Medulla oblongata (tissue), 1 donor: ENCODE results near the gene SLC38A3.
"Not testable (repeated sequence)": the region's sequence is repeated elsewhere in the genome, so short reads cannot be mapped to it uniquely, and the experiment has no call there.

ENCODE experiments used
- DNase-seq: peaks from one replicate; pipeline ENCODE4 v3.0.0-alpha.2; 2015; ENCODE audit errors: extremely low spot score

SLC38A3 gene

GRCh38 chr3:50210510-50211367 lies 5.7 kb downstream of the SLC38A3 start:
- DNase-seq, result no peak

DNA sequence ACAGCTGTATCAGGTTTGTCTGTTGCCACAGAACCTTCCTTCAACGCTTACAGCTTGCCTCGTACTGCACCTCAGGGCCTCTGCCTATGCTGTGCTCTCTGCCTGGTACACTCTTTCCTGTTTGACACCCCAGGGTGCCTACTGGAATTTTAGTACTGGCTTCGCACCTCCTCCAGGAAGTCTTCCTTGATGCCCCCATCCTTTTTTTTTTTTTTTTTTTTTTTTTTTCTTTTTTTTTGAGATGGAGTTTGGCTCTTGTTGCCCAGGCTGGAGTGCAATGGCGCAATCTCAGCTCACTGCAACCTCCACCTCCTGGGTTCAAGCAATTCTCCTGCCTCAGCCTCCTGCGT lies 6.3 kb downstream of the SLC38A3 start:
- not testable (repeated sequence) for DNase-seq

- no peak for DNase-seq
These were observed 6.9 kb downstream of the SLC38A3 start for GRCh38 chr3:50211930-50212329.

- no peak for DNase-seq
These were observed 7.4 kb downstream of the SLC38A3 start for GRCh38 chr3:50212502-50212901.

DNA sequence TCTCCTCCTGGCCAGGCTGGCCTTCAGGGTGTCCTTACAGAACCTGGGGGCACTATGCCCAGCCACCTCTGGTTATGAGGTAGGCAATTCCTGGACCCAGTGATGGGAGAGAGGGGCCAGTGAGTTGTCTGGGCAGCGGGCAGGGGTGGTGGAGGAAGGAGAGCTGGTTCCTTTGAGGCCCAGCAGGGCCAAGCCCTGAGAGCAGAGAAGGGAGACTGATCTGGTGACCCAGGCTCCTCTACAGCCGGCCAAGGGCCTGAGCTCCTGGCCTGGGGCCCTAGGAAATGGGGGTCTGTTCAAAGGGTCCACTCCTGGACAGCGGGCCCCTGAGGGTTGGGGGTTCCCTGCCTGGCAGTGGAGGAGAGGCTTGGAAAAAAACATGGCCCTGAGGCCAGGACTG lies 7.9 kb downstream of the SLC38A3 start:
- no peak for DNase-seq

DNA sequence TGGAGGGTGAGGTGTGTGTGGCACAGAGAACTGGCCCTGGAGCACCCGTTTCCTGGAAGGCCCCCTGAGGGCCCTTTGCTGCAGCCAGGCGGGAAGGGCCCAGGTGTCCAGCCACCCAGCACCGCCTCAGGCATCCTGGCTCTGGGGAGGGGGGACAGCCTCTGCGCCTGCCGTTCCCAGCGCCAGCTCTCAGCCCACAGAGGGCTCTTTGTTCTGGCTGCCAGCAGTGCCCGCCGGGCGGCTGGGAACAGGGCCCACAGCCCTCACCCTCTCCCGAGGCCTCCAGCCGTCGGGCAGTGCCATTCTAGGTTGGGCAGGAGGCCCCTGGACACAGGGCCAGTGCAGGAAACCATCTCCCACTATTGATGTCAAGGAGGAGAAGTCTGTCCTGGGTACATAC lies 8.3 kb downstream of the SLC38A3 start:
- DNase-seq, result peak; percentile 93

DNA sequence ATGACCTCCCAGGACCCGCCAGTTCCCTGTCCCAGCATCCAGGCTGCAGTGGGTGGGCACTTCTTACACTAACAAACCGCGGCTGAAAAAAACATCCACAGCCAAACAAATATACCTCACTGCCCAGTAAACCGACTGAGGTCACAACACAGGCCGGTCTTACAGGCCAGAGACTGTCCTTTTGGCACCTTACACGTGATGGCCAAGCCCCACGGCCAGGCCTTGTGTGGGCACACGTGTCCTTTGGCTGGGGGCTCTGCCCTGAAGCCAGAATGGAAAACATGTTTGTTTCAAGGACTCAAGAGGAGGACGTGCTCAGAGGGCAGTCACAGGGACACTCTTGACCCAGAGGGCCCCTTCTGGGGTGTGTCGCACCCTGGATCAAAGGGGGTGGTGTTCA lies 9.8 kb downstream of the SLC38A3 start:
- DNase-seq, result no peak

GRCh38 chr3:50215529-50215928 lies 10.5 kb downstream of the SLC38A3 start:
- DNase-seq, result no peak

DNA sequence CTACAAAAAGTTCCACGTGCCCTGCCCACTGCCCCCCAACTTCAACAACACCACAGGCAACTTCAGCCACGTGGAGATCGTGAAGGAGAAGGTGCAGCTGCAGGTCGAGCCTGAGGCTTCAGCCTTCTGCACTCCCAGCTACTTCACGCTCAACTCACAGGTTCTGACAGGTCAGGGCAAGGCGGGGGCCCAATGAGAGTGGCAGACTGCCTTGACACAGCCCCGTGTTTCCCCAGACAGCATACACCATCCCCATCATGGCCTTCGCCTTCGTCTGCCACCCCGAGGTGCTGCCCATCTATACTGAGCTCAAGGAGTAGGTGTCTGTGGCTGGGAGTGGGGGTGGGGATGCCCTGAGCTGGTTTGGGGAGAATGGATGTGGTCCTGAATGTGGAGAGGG lies 12.6 kb downstream of the SLC38A3 start:
- no peak for DNase-seq

- DNase-seq, result no peak
These were observed 13.4 kb downstream of the SLC38A3 start for GRCh38 chr3:50218448-50218847.

- no peak for DNase-seq
These were observed 14.2 kb downstream of the SLC38A3 start for GRCh38 chr3:50219285-50219684.

DNA sequence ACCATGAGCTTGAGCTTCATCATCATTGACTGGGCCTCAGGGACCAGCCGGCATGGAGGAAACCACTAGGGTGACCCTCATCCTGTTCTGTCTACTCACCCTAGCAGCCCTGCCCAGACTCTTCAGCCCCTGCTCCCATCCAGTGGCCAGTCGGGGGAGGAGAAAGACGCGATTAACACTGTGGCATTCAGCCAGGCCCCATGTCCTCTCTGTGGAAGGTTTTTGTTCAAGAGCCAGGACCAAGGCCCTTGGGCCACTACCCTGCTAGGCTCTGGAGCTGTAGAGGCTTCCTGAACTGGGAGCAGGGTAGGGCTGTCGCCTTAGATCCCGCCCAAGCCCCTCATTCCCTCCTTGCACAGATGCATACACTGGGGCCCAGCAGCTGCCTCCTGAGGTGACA lies 15.0 kb downstream of the SLC38A3 start:
- no peak for DNase-seq

DNA sequence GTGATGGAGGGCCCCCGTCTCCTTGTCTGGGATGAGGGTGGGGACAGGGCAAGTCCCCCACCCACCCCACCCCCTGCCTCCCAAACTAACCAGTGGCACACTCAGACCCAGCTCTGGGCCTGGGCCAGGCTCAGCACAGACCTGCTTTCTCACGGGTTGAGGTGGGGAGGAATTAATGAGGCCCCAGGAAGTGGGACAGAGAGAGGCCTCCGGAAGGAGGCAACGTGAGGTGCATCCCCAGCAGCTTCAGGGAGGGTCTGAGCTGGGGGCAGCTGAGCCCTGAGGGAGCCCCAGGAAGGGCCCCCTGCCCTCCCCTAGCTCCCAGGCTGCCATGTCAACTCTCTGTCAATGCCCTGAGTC lies 16.0 kb downstream of the SLC38A3 start:
- DNase-seq, result no peak

GRCh38 chr3:50221411-50222168 lies 16.5 kb downstream of the SLC38A3 start:
- DNase-seq, result peak; percentile 70

GRCh38 chr3:50222169-50222528 lies 17.1 kb downstream of the SLC38A3 start:
- no peak for DNase-seq

DNA sequence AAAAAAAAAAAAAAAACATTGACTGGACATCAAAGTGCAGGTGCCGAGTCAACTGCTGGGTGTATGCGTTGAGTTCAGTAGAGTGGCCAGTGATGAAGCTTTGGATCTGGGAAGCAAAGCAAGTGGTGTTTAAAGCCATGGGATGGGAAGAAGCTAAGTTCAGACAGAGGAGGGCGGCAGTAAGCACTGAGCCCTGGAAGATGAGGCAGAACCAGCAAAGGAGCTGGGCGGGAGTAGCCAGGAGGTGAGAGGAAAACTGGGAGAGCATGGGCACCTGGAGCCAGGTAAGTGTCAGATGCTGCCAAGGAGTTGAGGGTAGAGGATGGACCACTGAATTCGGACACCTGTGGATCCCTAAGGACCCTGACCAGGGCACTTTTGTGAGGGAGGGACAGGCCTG lies 19.6 kb downstream of the SLC38A3 start:
- no peak for DNase-seq

DNA sequence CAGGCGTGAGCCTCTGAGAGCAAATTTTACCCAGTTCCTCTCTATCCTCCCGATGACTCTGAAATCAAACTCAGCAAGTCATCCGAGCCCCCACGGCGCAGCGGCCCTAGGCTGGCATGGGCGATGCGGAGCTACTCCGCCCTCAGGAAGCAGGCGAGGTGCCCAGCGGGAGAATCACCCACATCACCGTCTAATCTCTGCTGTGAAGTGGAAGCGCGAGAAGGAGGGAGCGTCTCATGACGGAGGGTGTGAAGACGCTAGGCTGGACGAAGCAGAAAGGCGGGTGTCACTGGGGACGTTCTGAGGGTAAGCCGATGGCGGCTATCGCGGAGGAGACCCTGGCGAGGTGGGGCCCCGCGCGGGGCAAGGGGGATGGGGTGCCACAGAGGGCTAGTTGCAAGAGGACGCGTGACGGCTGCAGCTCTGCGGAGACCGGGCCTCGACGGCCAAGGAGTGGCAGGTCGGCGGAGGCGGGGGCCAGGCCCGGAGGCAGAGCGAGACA lies 21.9 kb downstream of the SLC38A3 start:
- DNase-seq, result peak; percentile 68

- peak; percentile 95 for DNase-seq
These were observed 22.5 kb downstream of the SLC38A3 start for GRCh38 chr3:50227390-50228183.

GRCh38 chr3:50228184-50228763 lies 23.2 kb downstream of the SLC38A3 start:
- DNase-seq, result not testable (repeated sequence)

DNA sequence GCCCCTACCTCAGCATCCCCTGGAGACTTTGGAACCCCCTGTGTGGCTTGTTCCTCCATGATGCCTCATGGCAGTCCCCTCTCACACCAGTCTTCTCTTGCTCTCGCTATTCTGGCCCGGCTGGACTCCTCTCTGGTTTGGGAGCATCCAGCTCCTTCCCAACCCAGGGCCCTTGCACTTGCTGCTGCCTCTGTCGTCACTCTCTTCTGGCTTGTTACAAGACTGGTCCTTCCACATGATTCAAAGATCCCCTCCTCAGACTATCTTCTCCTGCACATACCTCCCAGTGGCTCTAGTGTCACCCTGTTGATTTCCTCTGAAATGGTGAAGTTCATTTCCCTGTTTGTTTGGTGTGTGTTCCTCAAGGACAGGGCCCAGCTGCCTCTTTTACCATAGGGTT lies 24.4 kb downstream of the SLC38A3 start:
- no peak for DNase-seq

GRCh38 chr3:50230104-50230793 lies 25.2 kb downstream of the SLC38A3 start:
- peak; percentile 47 for DNase-seq
